Measurements from ENCODE around the gene DAP. TPM values are rescaled to one million over a fixed set of nuclear protein-coding genes. Genes with fewer than 3 reads are reported as not detected.

DAP gene
- total RNA-seq, 2 donors from 2014 or later = 40.1 to 54.5 TPM

DNA sequence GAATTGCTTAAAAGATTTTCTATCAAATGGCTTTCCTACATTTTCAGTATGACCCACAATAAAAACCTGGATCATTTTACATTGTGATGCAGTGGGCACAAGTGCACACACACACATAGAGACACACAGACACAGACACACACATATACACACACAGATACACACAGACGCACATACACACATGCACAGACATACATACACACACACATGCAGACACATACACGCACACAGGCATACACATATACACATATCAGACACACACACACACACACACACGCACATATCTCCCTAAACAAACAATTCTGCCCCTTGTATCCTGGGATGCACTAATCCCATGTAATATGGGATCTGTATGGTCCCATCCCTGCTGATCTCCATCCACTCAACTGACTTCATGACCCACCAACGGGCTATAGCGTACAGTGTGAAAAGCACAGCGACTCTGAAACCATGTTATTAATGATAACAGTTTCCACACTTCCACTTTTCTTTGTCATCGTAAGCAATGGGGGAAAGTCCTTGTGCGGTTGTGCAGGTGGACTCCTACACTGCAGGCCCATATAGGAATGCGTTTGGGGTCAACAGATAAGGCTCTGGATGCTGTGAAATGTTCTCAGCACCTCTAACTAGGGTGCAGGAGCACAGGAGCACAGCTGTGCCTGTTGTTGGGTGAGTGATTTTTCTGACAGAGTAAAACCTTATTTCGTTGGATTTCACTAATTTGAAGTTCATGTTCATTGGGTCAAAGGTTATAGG lies 52.7 kb downstream of the DAP start:
- Mint-ChIP-seq H3K36me3 (ENCODE audit: low read depth) (peaks cover 5% of the 10 kb centered on the region), H3K27ac (peak overlapping the region; percentile 70), H3K4me1 (peaks cover 43% of the 10 kb centered on the region), H3K4me3 (no peak overlapping the region), H3K27me3 (no peaks in the 10 kb centered on the region)
- no peak for DNase-seq
- no peak for ATAC-seq
- H3K9me3 ChIP-seq (ENCODE audit: control insufficient read depth, low read length, poor library complexity, severe bottlenecking) = no peaks in the 10 kb centered on the region

DNA sequence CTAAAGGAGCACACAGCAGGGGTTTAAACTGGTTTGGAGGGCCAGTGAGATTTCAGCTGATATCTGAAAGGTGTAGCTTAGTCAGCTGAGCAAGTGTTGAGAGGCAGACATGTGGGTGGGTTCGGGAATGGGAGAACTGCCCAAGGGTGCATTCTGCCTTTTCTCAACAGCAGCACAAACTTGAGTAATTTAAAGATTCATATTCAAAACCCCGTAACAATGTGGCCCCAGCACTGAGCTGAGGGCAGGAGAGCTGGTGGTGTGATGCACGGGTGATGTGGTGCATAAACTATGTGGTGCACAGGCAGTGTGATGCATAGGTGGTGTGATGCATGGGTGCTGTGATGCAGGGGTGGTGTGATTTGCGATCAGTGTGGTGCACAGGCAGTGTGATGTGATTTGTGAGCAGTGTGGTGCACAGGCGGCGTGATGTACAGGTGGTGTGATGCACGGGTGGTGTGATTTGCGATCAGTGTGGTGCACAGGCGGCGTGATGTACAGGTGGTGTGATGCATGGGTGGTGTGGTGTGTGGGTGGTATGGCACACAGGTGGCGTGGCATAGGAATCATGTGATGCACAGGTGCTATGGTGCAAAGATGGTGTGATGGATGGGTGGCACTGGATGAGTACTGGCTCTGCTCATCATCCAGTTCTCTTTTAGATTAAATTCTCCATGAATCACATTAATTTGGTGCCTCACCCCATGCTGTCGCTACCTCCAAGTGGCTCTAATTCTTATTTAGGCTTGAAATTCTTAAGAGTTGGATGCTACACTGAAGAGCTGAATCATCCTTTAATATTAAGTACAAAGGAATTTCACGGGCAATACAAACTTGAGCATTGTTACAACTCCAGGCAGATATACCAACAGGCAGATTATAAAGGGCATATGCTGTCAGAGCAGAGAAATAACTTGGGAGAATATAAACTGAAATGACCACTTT lies 53.6 kb downstream of the DAP start:
- Mint-ChIP-seq H3K27me3 (no peaks in the 10 kb centered on the region), H3K36me3 (ENCODE audit: low read depth) (peaks cover 5% of the 10 kb centered on the region), H3K27ac (peak overlapping the region; percentile 70), H3K4me1 (peaks cover 41% of the 10 kb centered on the region), H3K4me3 (no peak overlapping the region)
- ATAC-seq = no peak
- no peak for DNase-seq
- H3K9me3 ChIP-seq (ENCODE audit: control insufficient read depth, low read length, poor library complexity, severe bottlenecking) = no peaks in the 10 kb centered on the region

GRCh38 chr5:10706326-10706725 lies 54.7 kb downstream of the DAP start:
- no peak for DNase-seq
- H3K36me3 Mint-ChIP-seq (ENCODE audit: low read depth) = peaks cover 5% of the 10 kb centered on the region
- H3K27ac Mint-ChIP-seq = peak overlapping the region; percentile 81
- no peak for ATAC-seq
- H3K9me3 ChIP-seq (ENCODE audit: control insufficient read depth, low read length, poor library complexity, severe bottlenecking) = no peaks in the 10 kb centered on the region
- no peak overlapping the region for H3K4me3 Mint-ChIP-seq
- H3K27me3 Mint-ChIP-seq = no peaks in the 10 kb centered on the region
- H3K4me1 Mint-ChIP-seq = peaks cover 35% of the 10 kb centered on the region

- no peaks in the 10 kb centered on the region for H3K9me3 ChIP-seq (ENCODE audit: control insufficient read depth, low read length, poor library complexity, severe bottlenecking)
- peaks cover 35% of the 10 kb centered on the region for H3K4me1 Mint-ChIP-seq
- ATAC-seq = no peak
- H3K27ac Mint-ChIP-seq = peak overlapping the region; percentile 81
- peaks cover 5% of the 10 kb centered on the region for H3K36me3 Mint-ChIP-seq (ENCODE audit: low read depth)
- H3K27me3 Mint-ChIP-seq = no peaks in the 10 kb centered on the region
- H3K4me3 Mint-ChIP-seq = no peak overlapping the region
- no peak for DNase-seq
Observed at GRCh38 chr5:10705747-10706146, 55.3 kb downstream of the DAP start.

DNA sequence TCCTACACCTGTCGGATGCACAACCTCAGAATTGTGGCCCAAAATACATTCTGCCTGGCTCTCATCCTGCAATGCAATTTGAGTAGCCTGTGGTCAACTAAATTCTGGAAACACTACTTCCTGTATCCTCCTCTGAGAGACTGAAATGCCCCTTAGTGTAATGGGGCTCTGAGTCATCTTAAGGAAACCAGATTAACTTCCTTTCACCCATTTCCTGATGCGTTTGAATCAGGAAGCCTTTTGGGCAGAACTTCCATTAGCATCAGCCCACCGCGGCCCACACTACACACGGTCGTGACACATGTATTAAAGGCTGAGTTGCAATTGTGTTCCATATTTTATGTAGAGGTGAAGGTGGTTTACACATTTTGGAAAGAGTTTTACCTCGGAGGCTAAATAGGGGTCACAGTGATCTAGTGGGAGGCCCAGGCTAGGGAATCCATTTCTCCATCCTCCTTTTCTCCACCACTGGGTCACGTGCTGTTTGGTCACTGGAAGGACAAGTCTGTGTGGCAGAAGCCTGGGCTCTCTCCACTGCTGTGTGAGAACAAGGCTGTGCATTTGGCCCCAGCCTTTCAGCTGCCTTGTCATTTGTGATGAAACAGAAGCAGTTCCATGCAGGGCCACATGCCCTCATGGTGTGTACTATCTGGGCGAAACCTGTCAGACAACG lies 55.9 kb downstream of the DAP start:
- no peaks in the 10 kb centered on the region for H3K27me3 Mint-ChIP-seq
- peaks cover 5% of the 10 kb centered on the region for H3K36me3 Mint-ChIP-seq (ENCODE audit: low read depth)
- H3K4me1 Mint-ChIP-seq = peaks cover 37% of the 10 kb centered on the region
- no peak overlapping the region for H3K4me3 Mint-ChIP-seq
- no peaks in the 10 kb centered on the region for H3K9me3 ChIP-seq (ENCODE audit: control insufficient read depth, low read length, poor library complexity, severe bottlenecking)
- no peak for DNase-seq
- peak overlapping the region; percentile 81 for H3K27ac Mint-ChIP-seq
- peak; percentile 59 for ATAC-seq

GRCh38 chr5:10703676-10704075 lies 57.4 kb downstream of the DAP start:
- H3K4me1 Mint-ChIP-seq = peaks cover 41% of the 10 kb centered on the region
- ATAC-seq (no peak), DNase-seq (no peak)
- H3K27me3 Mint-ChIP-seq = no peaks in the 10 kb centered on the region
- H3K9me3 ChIP-seq (ENCODE audit: control insufficient read depth, low read length, poor library complexity, severe bottlenecking) = no peaks in the 10 kb centered on the region
- H3K27ac Mint-ChIP-seq = peak overlapping the region; percentile 67
- H3K36me3 Mint-ChIP-seq (ENCODE audit: low read depth) = peaks cover 5% of the 10 kb centered on the region
- no peak overlapping the region for H3K4me3 Mint-ChIP-seq

DNA sequence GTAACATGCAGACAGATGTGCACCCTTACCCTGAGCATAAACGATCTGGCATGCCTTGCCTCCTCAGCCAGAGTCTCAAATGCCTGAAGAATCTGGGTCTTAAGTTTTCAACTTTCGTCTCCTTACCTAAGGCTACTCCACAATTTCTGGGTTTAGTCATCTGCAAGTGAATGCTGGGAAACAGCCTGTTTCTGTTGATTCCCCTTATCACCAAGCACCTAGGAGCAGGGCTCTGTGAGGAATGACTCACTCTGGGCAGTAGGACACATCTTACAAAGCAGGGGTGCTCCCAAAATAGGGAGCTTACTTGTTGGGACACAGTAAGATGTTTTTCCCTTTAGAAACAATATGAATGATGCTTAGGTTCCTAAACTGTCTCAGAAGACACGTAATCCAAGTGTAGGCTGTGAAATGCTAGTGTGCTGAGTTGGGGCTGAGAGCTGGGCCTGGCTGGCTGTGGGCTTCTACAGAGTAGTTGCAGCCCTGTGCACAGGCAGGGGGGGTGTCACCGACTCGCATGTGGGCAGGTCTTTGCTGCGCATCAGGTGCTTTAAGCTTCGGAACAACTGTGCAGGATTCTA lies 58.0 kb downstream of the DAP start:
- H3K36me3 Mint-ChIP-seq (ENCODE audit: low read depth) = peaks cover 3% of the 10 kb centered on the region
- no peaks in the 10 kb centered on the region for H3K9me3 ChIP-seq (ENCODE audit: control insufficient read depth, low read length, poor library complexity, severe bottlenecking)
- peak overlapping the region; percentile 11 for H3K27ac Mint-ChIP-seq
- DNase-seq = no peak
- no peaks in the 10 kb centered on the region for H3K27me3 Mint-ChIP-seq
- H3K4me3 Mint-ChIP-seq = no peak overlapping the region
- no peak for ATAC-seq
- H3K4me1 Mint-ChIP-seq = peaks cover 36% of the 10 kb centered on the region

- no peaks in the 10 kb centered on the region for H3K36me3 Mint-ChIP-seq (ENCODE audit: low read depth)
- no peak overlapping the region for H3K27ac Mint-ChIP-seq
Observed at GRCh38 chr5:10702040-10702629, 58.9 kb downstream of the DAP start.

DNA sequence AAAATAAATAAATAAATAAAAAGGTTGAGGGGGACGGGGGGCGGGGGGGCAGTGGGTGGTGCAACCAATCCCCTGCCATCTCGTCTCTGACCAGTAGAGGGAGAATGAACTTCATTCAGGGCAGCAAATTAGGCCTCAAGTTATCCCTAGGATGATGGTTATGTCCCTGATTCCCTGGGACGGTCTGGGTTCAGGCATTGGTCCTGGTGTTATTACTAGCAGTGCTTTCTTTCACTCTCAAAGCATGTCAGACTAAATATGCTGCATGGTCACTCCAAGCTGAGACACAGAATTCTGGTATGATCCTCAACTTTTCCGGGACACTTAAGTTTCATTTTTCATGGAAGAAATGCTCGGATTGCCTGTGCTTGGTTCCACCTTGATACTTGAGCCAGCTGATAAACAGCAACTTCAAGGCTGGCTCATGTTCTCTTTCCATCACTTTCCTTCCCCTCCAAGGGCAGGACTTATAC lies 59.4 kb downstream of the DAP start:
- Mint-ChIP-seq H3K4me3 (no peak overlapping the region), H3K36me3 (ENCODE audit: low read depth) (no peaks in the 10 kb centered on the region), H3K27me3 (no peaks in the 10 kb centered on the region), H3K4me1 (peaks cover 24% of the 10 kb centered on the region), H3K27ac (no peak overlapping the region)
- H3K9me3 ChIP-seq (ENCODE audit: control insufficient read depth, low read length, poor library complexity, severe bottlenecking) = no peaks in the 10 kb centered on the region
- DNase-seq (no peak), ATAC-seq (peak; percentile 42)

More at GRCh38 chr5:10702040-10702629, 58.9 kb downstream of the DAP start:
- DNase-seq (no peak), ATAC-seq (no peak)
- H3K9me3 ChIP-seq (ENCODE audit: control insufficient read depth, low read length, poor library complexity, severe bottlenecking) = no peaks in the 10 kb centered on the region
- Mint-ChIP-seq H3K4me3 (no peak overlapping the region), H3K27me3 (no peaks in the 10 kb centered on the region), H3K4me1 (peaks cover 27% of the 10 kb centered on the region)

DNA sequence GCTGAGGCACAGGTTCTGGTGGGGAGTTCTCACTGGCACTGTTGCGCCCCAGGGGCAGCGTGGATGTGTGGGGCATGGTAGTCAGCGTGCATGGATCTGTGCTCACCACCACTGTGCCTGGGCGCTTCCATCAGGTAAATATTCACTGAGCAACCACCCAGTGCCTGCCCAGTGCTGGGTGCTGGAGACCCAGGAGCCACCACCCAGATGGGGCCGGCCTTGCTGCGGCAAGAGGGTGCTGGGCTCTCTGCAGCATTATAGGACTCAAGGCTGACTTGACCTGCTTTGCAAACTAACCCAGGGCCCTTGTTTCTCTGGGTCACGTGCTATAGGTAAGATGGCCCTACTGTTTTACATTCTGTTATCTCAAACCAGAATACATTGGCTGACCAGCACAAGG lies 60.5 kb downstream of the DAP start:
- ATAC-seq = no peak
- no peak overlapping the region for H3K27ac Mint-ChIP-seq
- no peaks in the 10 kb centered on the region for H3K36me3 Mint-ChIP-seq (ENCODE audit: low read depth)
- DNase-seq = no peak
- H3K4me1 Mint-ChIP-seq = peaks cover 22% of the 10 kb centered on the region
- no peaks in the 10 kb centered on the region for H3K9me3 ChIP-seq (ENCODE audit: control insufficient read depth, low read length, poor library complexity, severe bottlenecking)
- H3K27me3 Mint-ChIP-seq = no peaks in the 10 kb centered on the region
- no peak overlapping the region for H3K4me3 Mint-ChIP-seq

- DNase-seq (no peak), ATAC-seq (peak; percentile 23)
- Mint-ChIP-seq H3K27me3 (no peaks in the 10 kb centered on the region), H3K27ac (peak overlapping the region; percentile 16), H3K36me3 (ENCODE audit: low read depth) (no peaks in the 10 kb centered on the region), H3K4me3 (no peak overlapping the region), H3K4me1 (peaks cover 17% of the 10 kb centered on the region)
- no peaks in the 10 kb centered on the region for H3K9me3 ChIP-seq (ENCODE audit: control insufficient read depth, low read length, poor library complexity, severe bottlenecking)
Observed at GRCh38 chr5:10699987-10700386, 61.0 kb downstream of the DAP start.

- DNase-seq (no peak), ATAC-seq (no peak)
- no peak overlapping the region for H3K27ac Mint-ChIP-seq
- no peaks in the 10 kb centered on the region for H3K9me3 ChIP-seq (ENCODE audit: control insufficient read depth, low read length, poor library complexity, severe bottlenecking)
- H3K4me3 Mint-ChIP-seq = no peak overlapping the region
- no peaks in the 10 kb centered on the region for H3K36me3 Mint-ChIP-seq (ENCODE audit: low read depth)
- H3K4me1 Mint-ChIP-seq = peaks cover 13% of the 10 kb centered on the region
- no peaks in the 10 kb centered on the region for H3K27me3 Mint-ChIP-seq
Observed at GRCh38 chr5:10699281-10699874, 61.7 kb downstream of the DAP start.
